Mucosa of descending colon (tissue), 3 donors: ENCODE results near the gene SEMA3B. TPM values are rescaled to one million over a fixed set of nuclear protein-coding genes. Genes with fewer than 3 reads are reported as not detected.

Experiments used
- ATAC-seq: fragments of 200-7000 bp; cut with Tn5 transposase; one replicate; pipeline ENCODE4 v1.9.1; 2020; ENCODE audit warnings: mild to moderate bottlenecking, moderate library complexity
- DNase-seq, 3 donors: peaks; one replicate each; pipeline ENCODE4 v3.0.0-alpha.2; 2020
- H3K36me3 ChIP-seq: fragments of 200-600 bp; one replicate; pipeline ENCODE4 v1.8.0; 2021; ENCODE audit warnings: low read depth, mild to moderate bottlenecking
- H3K4me1 ChIP-seq: fragments of 200-600 bp; one replicate; pipeline ENCODE4 v1.8.0; 2021; ENCODE audit warnings: low read depth, mild to moderate bottlenecking
- H3K4me3 ChIP-seq: fragments of 200-600 bp; one replicate; pipeline ENCODE4 v1.8.0; 2021; ENCODE audit warnings: mild to moderate bottlenecking
- H3K9me3 ChIP-seq: fragments of 200-600 bp; one replicate; pipeline ENCODE4 v1.8.0; 2021; ENCODE audit warnings: mild to moderate bottlenecking
- intact Hi-C, 2 donors: fragments of 100-400 bp; cut with DNase I in 1 of 2; cut with micrococcal nuclease in 1 of 2; formaldehyde crosslinking; loops; one replicate each; pipeline versions ENCODE4 v1.11.0 to v1.11.1; 2022; cut with DNase I, micrococcal nuclease
- total RNA-seq, 3 donors: library from RNA; stranded (reverse); fragmentation: NEBNext Ultra II Directional in 2 of 3; extraction: Animal tissue kit (Norgen Biotek cat#: 25700) in 2 of 3; gene quantifications; one replicate each; pipeline versions ENCODE4 v1.2.1 to v1.2.4, GENCODE V29; 2021 to 2023
- TF ChIP-seq, protein P1 (sequence below): fragments of 200-600 bp; IDR thresholded peaks from one replicate; pipeline ENCODE4 v1.8.0; 2022; ENCODE audit warnings: antibody characterized with exemption, mild to moderate bottlenecking
- donor health status: DM: no; HTN: no; CAD: no; lungs with moderate emphysema.
- donor health status: DM: no; HTN: no; CAD: no.
- donor health status: DM: no; HTN: yes; CAD: no.

SEMA3B gene
- total RNA-seq, 3 donors from 2014 or later = 42.0 to 129 (median 59.2) TPM

DNA sequence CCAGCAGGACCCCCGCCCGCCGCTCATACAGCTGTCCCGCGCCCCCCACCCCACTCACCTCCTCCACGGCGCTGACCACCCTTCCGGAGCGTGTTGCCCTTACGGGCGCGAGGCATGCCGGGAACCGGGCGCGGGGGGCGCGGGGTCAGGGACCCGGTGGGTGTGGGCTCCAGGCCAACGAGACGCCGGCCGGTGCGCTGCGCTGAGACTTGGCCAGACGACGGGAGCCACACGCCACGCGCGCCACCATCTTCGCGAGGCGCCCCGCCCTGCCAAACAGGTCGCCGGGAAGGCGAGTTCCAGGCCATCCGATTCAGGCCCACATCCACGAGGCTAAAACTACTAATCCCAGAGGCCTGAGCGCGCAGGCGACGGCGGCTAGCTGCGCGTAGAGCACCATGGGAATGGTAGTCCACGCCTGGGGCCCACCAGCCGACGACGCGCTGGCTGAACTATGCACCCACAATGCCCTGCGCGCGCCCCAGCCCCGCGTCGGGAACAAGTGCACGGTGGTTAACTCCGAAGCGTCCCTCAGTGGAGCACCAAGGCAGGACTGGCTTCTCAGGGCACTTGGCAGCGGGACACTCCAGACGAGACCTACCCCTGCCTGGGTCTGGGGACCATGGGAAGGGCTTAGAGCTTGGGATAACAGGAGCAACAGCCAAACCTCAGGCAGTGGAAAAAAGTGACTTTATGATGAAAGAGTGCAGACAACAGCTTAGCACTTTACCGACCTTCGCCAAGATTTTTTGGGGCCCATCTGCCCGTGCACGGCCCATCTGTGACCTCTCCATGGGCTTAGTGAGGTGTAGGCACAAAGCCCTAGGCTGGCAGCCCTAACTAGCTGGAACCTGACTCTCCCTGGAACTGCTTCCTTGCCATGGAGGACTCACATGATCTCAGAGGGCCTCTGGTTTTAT lies 23.5 kb downstream of the SEMA3B start, which contains the start of gene IFRD2:
Gene IFRD2, minus strand, starts transcription at position 271 of the 920 bp plus-strand sequence. Its CDS starts 155 bp downstream, at position 116.
- Histone ChIP-seq H3K4me1 (peaks cover 16% of the 10 kb centered on the region), H3K36me3 (peaks cover 4% of the 10 kb centered on the region), H3K4me3 (peak within 1 kb of the TSS; percentile 61), H3K9me3 (no peaks in the 10 kb centered on the region)
- DNase-seq (peak; percentile 97 to 99 (median 97)), ATAC-seq (peak; percentile 93)
- TF ChIP-seq, protein P1, sequence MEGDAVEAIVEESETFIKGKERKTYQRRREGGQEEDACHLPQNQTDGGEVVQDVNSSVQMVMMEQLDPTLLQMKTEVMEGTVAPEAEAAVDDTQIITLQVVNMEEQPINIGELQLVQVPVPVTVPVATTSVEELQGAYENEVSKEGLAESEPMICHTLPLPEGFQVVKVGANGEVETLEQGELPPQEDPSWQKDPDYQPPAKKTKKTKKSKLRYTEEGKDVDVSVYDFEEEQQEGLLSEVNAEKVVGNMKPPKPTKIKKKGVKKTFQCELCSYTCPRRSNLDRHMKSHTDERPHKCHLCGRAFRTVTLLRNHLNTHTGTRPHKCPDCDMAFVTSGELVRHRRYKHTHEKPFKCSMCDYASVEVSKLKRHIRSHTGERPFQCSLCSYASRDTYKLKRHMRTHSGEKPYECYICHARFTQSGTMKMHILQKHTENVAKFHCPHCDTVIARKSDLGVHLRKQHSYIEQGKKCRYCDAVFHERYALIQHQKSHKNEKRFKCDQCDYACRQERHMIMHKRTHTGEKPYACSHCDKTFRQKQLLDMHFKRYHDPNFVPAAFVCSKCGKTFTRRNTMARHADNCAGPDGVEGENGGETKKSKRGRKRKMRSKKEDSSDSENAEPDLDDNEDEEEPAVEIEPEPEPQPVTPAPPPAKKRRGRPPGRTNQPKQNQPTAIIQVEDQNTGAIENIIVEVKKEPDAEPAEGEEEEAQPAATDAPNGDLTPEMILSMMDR = no peak
- intact Hi-C loops = no loop called here

DNA sequence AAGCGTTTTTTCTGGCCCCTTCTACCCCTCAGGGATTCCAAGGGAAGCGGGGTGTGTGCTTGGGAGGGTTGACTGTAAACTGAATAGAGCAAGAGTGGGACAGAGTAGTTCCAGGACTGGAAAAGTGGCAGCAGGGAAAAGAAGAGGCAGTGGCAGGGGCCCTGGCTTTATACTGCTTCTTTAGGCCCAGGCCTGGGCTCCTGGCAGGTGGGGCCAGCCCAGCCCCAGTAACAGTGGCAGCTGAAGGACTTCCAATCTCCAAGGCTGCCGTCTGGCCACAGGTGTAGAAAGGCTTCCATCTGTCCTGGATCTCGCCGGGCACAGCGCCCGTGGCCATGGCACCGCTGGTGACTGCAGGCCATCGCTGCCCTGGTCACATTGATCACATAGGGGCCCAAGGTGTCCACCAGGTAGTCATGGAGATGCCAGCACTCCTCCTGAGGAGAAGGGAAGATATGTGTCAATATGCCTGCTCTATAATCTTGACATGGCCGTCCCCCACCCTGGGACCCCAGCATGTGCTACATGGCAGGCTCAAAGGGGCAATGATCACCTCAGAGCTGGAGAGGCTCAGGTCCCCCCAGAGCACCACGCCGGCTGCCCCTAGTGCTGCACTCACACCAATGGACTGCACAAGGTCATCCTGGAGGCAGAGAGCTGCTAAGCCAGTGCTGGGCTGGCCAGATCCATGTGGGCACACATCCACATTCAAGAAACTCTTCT lies 24.3 kb downstream of the SEMA3B start:
- no peak overlapping the region for H3K4me3 ChIP-seq
- no peak for ATAC-seq
- intact Hi-C loops = no loop called here
- DNase-seq = peak in 2 of 3 donors; percentile 51 to 59
- TF ChIP-seq, protein P1 = no peak
- H3K36me3 ChIP-seq = peaks cover 4% of the 10 kb centered on the region
- no peaks in the 10 kb centered on the region for H3K9me3 ChIP-seq
- peaks cover 17% of the 10 kb centered on the region for H3K4me1 ChIP-seq

DNA sequence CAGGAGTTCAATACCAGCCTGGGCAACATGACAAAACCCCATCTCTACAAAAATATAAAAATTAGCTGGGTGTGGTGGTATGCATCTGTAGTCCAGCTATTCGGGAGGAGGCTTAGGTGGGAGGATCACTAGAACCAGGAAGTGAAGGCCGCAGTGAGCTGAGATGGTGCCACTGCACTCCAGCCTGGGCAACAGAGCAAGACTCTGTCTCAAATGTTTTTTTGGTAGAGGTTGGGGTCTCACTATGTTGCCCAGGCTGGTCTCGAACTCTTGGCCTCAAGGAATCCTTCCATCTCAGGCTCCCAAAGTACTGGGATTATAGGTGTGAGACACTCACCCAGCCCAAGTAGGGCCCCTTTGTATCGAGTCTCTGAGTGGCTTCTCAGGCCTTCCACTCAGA lies 25.1 kb downstream of the SEMA3B start:
- no peaks in the 10 kb centered on the region for H3K36me3 ChIP-seq
- no peaks in the 10 kb centered on the region for H3K9me3 ChIP-seq
- H3K4me3 ChIP-seq = no peak overlapping the region
- H3K4me1 ChIP-seq = peaks cover 22% of the 10 kb centered on the region
- ATAC-seq (no peak), DNase-seq (no peak)
- TF ChIP-seq, protein P1 = no peak
- intact Hi-C loops = no loop called here

DNA sequence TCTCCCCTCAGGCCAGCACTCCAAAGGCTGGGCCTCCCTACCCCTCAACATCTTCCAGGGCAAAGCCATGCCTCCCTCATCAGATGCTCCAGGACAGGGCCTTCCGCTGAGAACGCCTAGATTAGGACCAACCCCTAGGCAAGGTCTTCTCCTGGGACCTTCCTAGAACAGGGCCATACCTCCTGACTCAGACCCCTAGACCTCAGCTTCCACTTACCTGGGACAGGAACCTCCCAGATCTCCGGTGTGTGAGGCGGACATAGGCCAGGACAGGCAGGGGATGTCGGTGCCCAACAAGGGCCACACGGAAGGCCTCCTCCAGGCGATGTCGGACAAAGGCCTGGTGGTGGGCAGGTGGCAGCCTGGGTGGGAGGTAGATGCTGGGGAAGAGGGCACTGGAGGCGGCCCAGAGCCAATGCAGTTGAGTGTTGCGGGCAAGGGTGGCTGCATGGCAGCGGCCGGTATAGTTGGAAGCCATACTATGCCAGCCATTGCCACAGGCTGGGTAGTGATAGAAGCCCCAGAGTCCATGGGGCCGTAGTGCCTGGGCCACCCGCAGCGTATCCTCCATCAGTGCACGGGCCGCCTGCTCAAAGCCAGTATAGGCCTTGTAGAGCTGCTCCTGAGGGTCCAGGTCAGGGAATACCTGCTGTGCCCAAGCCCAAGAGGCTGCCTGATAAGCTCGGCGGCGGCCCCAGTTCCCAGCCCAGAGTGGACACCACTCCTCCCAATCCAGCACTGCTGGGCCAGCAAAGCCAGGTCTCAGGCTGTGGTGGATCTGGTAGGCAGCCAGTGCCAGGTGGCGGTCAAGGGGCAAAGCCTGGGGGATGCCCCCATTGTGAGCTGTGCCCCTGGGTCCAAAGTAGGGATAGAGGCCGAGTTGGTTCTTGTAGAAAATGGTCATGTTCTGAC lies 25.8 kb downstream of the SEMA3B start:
- no peaks in the 10 kb centered on the region for H3K9me3 ChIP-seq
- intact Hi-C loops = no loop called here
- ATAC-seq = no peak
- DNase-seq = peak in 1 of 3 donors; percentile 38
- H3K36me3 ChIP-seq = peaks cover 6% of the 10 kb centered on the region
- TF ChIP-seq, protein P1 = no peak
- peaks cover 22% of the 10 kb centered on the region for H3K4me1 ChIP-seq
- no peak overlapping the region for H3K4me3 ChIP-seq
